AG04450 (cell line): ENCODE data around the gene RET. TPM values are rescaled to one million over a fixed set of nuclear protein-coding genes. Genes with fewer than 3 reads are reported as not detected.

ENCODE experiments used
- CTCF ChIA-PET: fragments of 300-600, 350-600 bp; formaldehyde crosslinking; extraction: SDS; loops from one replicate; lab custom pipeline; 2022; ENCODE audit warnings: antibody characterized with exemption, inconsistent platforms; lab: Charles Lee
- POLR2A ChIA-PET: fragments of 350-600 bp; formaldehyde crosslinking; extraction: SDS; loops from one replicate; lab custom pipeline; 2021; ENCODE audit warnings: antibody characterized with exemption, inconsistent platforms; lab: Yijun Ruan, JAX
- DNase-seq: peaks from one replicate; pipeline ENCODE4 v3.0.0-alpha.2; 2011; ENCODE audit warnings: low read depth, low spot score
- H3K27ac ChIP-seq: one replicate; pipeline ENCODE4 v1.5.1; 2012; ENCODE audit warnings: low read depth, low read length, control low read depth
- H3K27me3 ChIP-seq: one replicate; pipeline ENCODE4 v1.6.0; 2012; ENCODE audit warnings: low read length; ENCODE audit not compliant: control insufficient read depth, insufficient read depth
- H3K4me3 ChIP-seq: 2 replicates; pipeline ENCODE4 v1.5.1; 2011; ENCODE audit warnings: mild to moderate bottlenecking, low read depth, low read length, control low read depth
- H3K9me3 ChIP-seq: 2 replicates; pipeline ENCODE4 v1.5.1; 2012; ENCODE audit warnings: low read length; ENCODE audit not compliant: control insufficient read depth, insufficient read depth
- polyA plus RNA-seq: library from polyadenylated mRNA; depleted of rRNA; stranded (reverse); fragments of >200 nt; gene quantifications from 2 replicates; pipeline ENCODE4 v1.2.3, GENCODE V29; 2011
- TF ChIP-seq, protein P1 (sequence below): IDR thresholded peaks from 2 replicates; pipeline ENCODE4 v1.5.1; 2011; ENCODE audit warnings: low read depth, low read length, control low read depth, inconsistent platforms

RET gene
- polyA plus RNA-seq, 1 experiment, result 0.06 TPM

DNA sequence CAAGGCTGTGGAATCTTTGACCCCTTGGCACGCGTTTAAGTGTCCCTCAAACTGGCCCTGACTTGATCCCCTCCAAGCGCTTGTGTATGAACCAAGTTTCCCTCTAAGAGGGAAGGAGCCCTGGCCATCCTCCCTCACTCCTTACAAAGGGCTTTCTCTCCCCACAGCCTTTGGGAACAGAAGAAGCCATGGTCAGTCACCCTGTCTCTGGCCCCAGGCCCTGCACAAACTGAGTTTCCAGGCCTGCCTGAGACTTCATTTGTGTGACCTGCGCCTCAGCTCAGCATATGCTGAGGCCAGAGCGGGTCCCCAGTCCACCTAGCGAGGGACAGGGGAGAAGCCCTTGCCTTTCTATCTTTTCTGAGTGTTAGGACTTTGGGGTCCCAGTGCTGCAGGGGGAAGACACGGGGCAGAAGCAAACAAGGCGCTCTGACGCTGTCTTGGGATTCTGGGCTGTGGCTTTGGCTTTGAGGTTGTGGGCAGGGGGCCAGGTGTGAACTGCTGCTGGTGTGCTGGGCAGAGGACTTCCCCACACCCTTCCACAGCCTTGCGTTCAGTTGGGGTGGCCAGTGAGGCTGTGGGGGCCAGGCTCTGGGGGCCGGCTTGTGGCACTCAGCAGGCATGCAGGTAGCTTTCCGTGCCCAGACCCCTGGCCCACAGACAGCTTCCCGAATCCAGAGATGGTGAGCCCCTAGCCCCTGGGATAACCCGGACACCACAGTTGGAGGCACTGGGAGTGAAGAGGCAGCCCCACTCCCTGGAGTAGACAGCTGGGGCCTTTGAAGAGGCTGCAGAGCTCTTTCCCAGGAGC is 1.5 kb downstream of the RET start:
- H3K4me3 ChIP-seq, result no peak overlapping the region
- no peaks in the 10 kb centered on the region; the same call in 1 of the 2 replicates for H3K9me3 ChIP-seq
- ChIA-PET POLR2A (no interaction called here), CTCF (interaction anchor here (1.1 to 1.7 kb wide), 2 partner anchors 27 to 900 kb away, joined by 4 read pairs; no protein-coding TSS in a partner anchor)
- DNase-seq, result no peak
- H3K27ac ChIP-seq, result no peak overlapping the region
- H3K27me3 ChIP-seq, result peaks cover 37% of the 10 kb centered on the region
- TF ChIP-seq, protein P1, sequence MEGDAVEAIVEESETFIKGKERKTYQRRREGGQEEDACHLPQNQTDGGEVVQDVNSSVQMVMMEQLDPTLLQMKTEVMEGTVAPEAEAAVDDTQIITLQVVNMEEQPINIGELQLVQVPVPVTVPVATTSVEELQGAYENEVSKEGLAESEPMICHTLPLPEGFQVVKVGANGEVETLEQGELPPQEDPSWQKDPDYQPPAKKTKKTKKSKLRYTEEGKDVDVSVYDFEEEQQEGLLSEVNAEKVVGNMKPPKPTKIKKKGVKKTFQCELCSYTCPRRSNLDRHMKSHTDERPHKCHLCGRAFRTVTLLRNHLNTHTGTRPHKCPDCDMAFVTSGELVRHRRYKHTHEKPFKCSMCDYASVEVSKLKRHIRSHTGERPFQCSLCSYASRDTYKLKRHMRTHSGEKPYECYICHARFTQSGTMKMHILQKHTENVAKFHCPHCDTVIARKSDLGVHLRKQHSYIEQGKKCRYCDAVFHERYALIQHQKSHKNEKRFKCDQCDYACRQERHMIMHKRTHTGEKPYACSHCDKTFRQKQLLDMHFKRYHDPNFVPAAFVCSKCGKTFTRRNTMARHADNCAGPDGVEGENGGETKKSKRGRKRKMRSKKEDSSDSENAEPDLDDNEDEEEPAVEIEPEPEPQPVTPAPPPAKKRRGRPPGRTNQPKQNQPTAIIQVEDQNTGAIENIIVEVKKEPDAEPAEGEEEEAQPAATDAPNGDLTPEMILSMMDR, result no peak

DNA sequence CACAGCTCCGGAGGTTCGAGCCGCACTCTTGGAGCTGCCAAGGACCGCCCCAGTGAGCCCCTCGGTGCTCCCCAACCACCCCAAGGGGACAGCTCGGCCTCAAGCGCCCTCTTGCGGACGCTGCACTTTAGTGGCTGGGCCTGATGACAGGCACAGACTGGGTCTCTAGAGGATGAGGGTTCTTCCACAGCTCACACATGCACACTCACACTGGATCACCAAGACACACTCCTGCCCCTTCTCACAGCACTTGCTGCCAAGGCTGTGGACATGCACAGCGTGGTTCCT is 2.1 kb downstream of the RET start:
- TF ChIP-seq, protein P1, result peak; percentile 39
- Histone ChIP-seq H3K27ac (no peak overlapping the region), H3K9me3 (no peaks in the 10 kb centered on the region; the same call in 1 of the 2 replicates), H3K27me3 (peaks cover 39% of the 10 kb centered on the region), H3K4me3 (no peak overlapping the region)
- ChIA-PET POLR2A (no interaction called here), CTCF (interaction anchor here (1.1 to 1.7 kb wide), 2 partner anchors 26 to 901 kb away, joined by 4 read pairs; no protein-coding TSS in a partner anchor)
- no peak for DNase-seq

DNA sequence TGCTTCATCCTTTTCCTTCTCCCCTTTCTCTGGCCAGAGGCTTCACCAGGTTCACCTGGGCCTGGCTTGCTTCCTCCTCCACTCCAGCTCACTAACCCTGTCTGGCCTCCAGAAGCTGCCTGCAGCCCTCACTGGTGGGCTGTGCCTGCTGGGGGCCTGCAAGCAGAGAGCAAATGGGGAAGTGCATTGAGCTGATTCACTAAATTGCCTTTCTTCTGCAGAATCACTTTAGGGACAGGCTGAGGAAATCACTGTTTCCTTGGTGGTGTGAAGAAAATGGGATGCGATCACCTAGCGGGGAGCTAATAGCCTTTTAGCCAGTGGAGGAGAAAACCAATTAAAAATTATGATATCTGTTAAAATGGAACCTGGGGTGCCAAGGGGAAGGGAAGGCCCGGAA is 3.0 kb downstream of the RET start:
- CTCF ChIA-PET, result interaction anchor here (0.6 to 1.7 kb wide), 2 partner anchors 25 to 124 kb away, joined by 3 to 4 read pairs; no protein-coding TSS in a partner anchor
- TF ChIP-seq, protein P1, result no peak
- no peak for DNase-seq
- H3K27ac ChIP-seq, result no peak overlapping the region
- no peak overlapping the region for H3K4me3 ChIP-seq
- H3K9me3 ChIP-seq, result no peaks in the 10 kb centered on the region; the same call in 1 of the 2 replicates
- POLR2A ChIA-PET, result no interaction called here
- peaks cover 39% of the 10 kb centered on the region for H3K27me3 ChIP-seq

DNA sequence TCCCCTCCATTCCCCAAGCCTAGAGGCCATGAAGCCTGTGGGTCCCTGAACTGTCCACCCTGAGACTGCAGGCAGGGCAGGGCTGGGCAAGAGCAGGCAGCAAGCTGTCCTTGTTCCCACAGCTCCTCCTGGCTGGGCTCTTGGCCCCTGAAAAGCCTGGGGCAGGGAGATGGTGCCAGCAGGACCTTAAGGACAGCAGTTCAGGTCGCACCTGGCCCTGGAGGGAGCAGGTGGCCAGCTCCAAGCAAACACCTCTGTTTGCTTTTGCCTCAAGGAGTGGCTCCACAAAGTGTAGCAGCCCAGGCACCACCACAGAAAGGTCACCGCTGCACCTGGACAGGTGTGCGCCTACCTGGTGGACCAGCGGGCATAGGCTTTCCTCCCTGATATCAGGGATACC is 5.2 kb downstream of the RET start:
- Histone ChIP-seq H3K27ac (no peak overlapping the region), H3K9me3 (no peaks in the 10 kb centered on the region; the same call in 1 of the 2 replicates), H3K4me3 (no peak overlapping the region), H3K27me3 (peaks cover 26% of the 10 kb centered on the region)
- ChIA-PET POLR2A (no interaction called here), CTCF (no interaction called here)
- TF ChIP-seq, protein P1, result no peak
- DNase-seq, result no peak

DNA sequence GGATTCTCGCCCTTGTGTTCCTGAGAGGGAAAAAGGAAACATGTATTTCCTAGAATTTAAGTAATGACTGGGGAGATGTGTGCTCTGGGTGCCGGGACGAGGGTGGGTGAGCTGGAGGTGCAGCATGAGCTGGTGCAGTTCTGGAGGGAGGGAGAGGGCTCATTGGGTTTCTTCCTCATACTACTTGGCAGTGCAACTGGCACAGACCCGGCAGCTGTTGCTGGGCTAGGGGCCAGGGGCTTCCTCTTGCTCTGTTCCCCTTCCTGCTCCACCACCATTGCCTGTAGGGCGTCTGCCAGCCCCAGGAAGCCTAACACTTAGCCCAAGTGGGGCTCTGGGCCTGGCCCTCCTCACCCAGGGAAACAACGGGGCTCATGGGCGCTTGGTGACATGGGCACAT is 5.9 kb downstream of the RET start:
- DNase-seq, result no peak
- TF ChIP-seq, protein P1, result no peak
- peaks cover 24% of the 10 kb centered on the region for H3K27me3 ChIP-seq
- no peaks in the 10 kb centered on the region; the same call in 1 of the 2 replicates for H3K9me3 ChIP-seq
- H3K4me3 ChIP-seq, result no peak overlapping the region
- H3K27ac ChIP-seq, result no peak overlapping the region
- ChIA-PET CTCF (no interaction called here), POLR2A (no interaction called here)
